HepG2 (cell line): Measurements from ENCODE around the gene HMGB3. TPM values are rescaled to one million over a fixed set of nuclear protein-coding genes. Genes with fewer than 3 reads are reported as not detected.

Source experiments
- ATAC-seq: fragments of 200-7000 bp; cut with Tn5 transposase; 3 replicates; pipeline ENCODE4 v1.9.1; 2020; ENCODE audit warnings: mild to moderate bottlenecking, moderate library complexity
- BruUV-seq: library from RNA; stranded (reverse); fragments of 400-500 nt; replicated peaks from 2 replicates; lab custom pipeline; 2021; lab: Mats Ljungman, UMichigan
- CTCF ChIA-PET: fragments of 300-600 bp; formaldehyde crosslinking; extraction: SDS; loops from one replicate; lab custom pipeline; 2021; ENCODE audit warnings: low total read pairs, inconsistent platforms, low intra/inter-chr PET ratio; lab: Yijun Ruan, JAX
- POLR2A ChIA-PET: fragments of 350-600 bp; sonication (Branson Sonifier 250); formaldehyde crosslinking; loops from one replicate; lab custom pipeline; 2020; ENCODE audit warnings: antibody characterized with exemption, inconsistent platforms; lab: Yijun Ruan, JAX
- DNase-seq: peaks from one replicate; pipeline ENCODE4 v3.0.0-alpha.2; 2015; ENCODE audit warnings: low spot score
- FAIRE-seq: peaks from 3 replicates; lab custom pipeline; 2011; peaks lifted over from hg19 to GRCh38; lab: Jason Lieb, UNC
- H2AFZ ChIP-seq: one replicate; pipeline ENCODE4 v1.6.1; 2011; ENCODE audit warnings: low read length, inconsistent platforms
- H3K27ac ChIP-seq: fragments of 300-600 bp; 3 replicates; pipeline ENCODE4 v1.8.0; 2011; ENCODE audit warnings: mixed run types, mild to moderate bottlenecking, mixed read lengths, low read length, inconsistent platforms; ENCODE audit not compliant: insufficient read depth; ENCODE audit errors: extremely low read length
- H3K27me3 ChIP-seq, 2 experiments: fragments of 200-600 bp in 1 of 2; 2 replicates in 1 of 2; 3 replicates in 1 of 2; pipeline versions ENCODE4 v1.6.0 to v1.8.0; 2011; ENCODE audit warnings: low read length in 2 of 2, mild to moderate bottlenecking in 2 of 2, moderate library complexity in 2 of 2, inconsistent platforms in 1 of 2; ENCODE audit not compliant: insufficient read depth in 2 of 2, control insufficient read depth in 1 of 2
- H3K36me3 ChIP-seq, 2 experiments: fragments of 200-600 bp in 1 of 2; replicated peaks in 1 of 2; 2 replicates in 1 of 2; 3 replicates in 1 of 2; pipeline versions ENCODE4 v1.5.1 to v1.8.0; 2011; ENCODE audit warnings: low read length in 2 of 2, inconsistent platforms in 1 of 2; ENCODE audit not compliant: insufficient read depth in 2 of 2, control insufficient read depth in 1 of 2
- H3K4me1 ChIP-seq: 2 replicates; pipeline ENCODE4 v1.5.1; 2012; ENCODE audit warnings: low read length, inconsistent platforms; ENCODE audit not compliant: insufficient read depth
- H3K4me2 ChIP-seq: 2 replicates; pipeline ENCODE4 v1.6.0; 2011; ENCODE audit warnings: low read depth, low read length, inconsistent platforms
- H3K4me3 ChIP-seq, 3 experiments: fragments of 200-600 bp in 1 of 3; sonication (generic), shearing (Covaris generic) in 1 of 3; replicated peaks in 1 of 3; 2 replicates each; pipeline ENCODE4 v1.5.1; 2011 to 2016; ENCODE audit warnings: low read length in 3 of 3, inconsistent platforms in 2 of 3, low read depth in 2 of 3, mild to moderate bottlenecking in 2 of 3, control low read depth in 1 of 3, mixed read lengths in 1 of 3; ENCODE audit not compliant: insufficient read depth in 1 of 3
- H3K79me2 ChIP-seq: one replicate; pipeline ENCODE4 v1.6.1; 2011; ENCODE audit warnings: low read length, inconsistent platforms; ENCODE audit not compliant: insufficient read depth
- H3K9ac ChIP-seq: 2 replicates; pipeline ENCODE4 v1.6.0; 2011; ENCODE audit warnings: mild to moderate bottlenecking, low read depth, low read length, inconsistent platforms; ENCODE audit not compliant: insufficient read depth
- H3K9me3 ChIP-seq: 2 replicates; pipeline ENCODE4 v1.5.1; 2012; ENCODE audit warnings: mild to moderate bottlenecking, low read length
- H4K20me1 ChIP-seq: 2 replicates; pipeline ENCODE4 v1.6.0; 2011; ENCODE audit warnings: inconsistent platforms, mild to moderate bottlenecking, low read length, moderate library complexity; ENCODE audit not compliant: insufficient read depth
- ATF1 ChIP-seq: IDR thresholded peaks from 2 replicates; pipeline ENCODE4 v1.6.1; 2016; ENCODE audit warnings: mild to moderate bottlenecking, control low read depth
- CCAR2 ChIP-seq: fragments of 200-400 bp; formaldehyde crosslinking; optimal IDR thresholded peaks from 2 replicates; pipeline ENCODE3; 2018; ENCODE audit warnings: low read depth, mild to moderate bottlenecking, low read length, moderate library complexity
- ETV5 ChIP-seq: IDR thresholded peaks from 2 replicates; pipeline ENCODE4 v1.6.1; 2018; ENCODE audit warnings: missing biosample characterization, missing genetic modification reagents, inconsistent platforms, borderline replicate concordance
- HES4 ChIP-seq: sonication (generic); formaldehyde crosslinking; IDR thresholded peaks from 2 replicates; pipeline ENCODE4 v1.9.0; 2021; ENCODE audit warnings: mild to moderate bottlenecking, missing genetic modification reagents, borderline replicate concordance
- HNRNPLL ChIP-seq: fragments of 200-400 bp; formaldehyde crosslinking; IDR thresholded peaks from 2 replicates; pipeline ENCODE4 v1.6.1; 2017; ENCODE audit warnings: mild to moderate bottlenecking, low read depth, low read length; ENCODE audit not compliant: poor library complexity, severe bottlenecking
- KMT2B ChIP-seq: IDR thresholded peaks from 2 replicates; pipeline ENCODE4 v1.6.1; 2016; ENCODE audit warnings: missing genetic modification reagents, missing compliant biosample characterization
- MTA1 ChIP-seq: sonication (generic); formaldehyde crosslinking; IDR thresholded peaks from 2 replicates; pipeline ENCODE4 v1.4.0; 2020; ENCODE audit warnings: missing genetic modification reagents, mild to moderate bottlenecking, borderline replicate concordance
- NFKB2 ChIP-seq: sonication (generic); formaldehyde crosslinking; IDR thresholded peaks from 2 replicates; pipeline ENCODE4 v1.4.0; 2020; ENCODE audit warnings: missing genetic modification reagents, borderline replicate concordance
- NFRKB ChIP-seq: fragments of 450-650 bp; IDR thresholded peaks from 2 replicates; pipeline ENCODE4 v1.6.1; 2017
- PHF8 ChIP-seq: sonication (generic); formaldehyde crosslinking; IDR thresholded peaks from 2 replicates; pipeline ENCODE4 v1.5.0; 2020; ENCODE audit warnings: missing genetic modification reagents
- RBM22 ChIP-seq: fragments of 200-400 bp; formaldehyde crosslinking; optimal IDR thresholded peaks from 2 replicates; pipeline ENCODE3; 2017; ENCODE audit warnings: mild to moderate bottlenecking, low read length, moderate library complexity
- SPEN ChIP-seq: sonication (generic); formaldehyde crosslinking; IDR thresholded peaks from 2 replicates; pipeline ENCODE4 v1.5.1; 2020; ENCODE audit warnings: low read depth, mild to moderate bottlenecking, missing genetic modification reagents
- ZBTB26 ChIP-seq: IDR thresholded peaks from 2 replicates; pipeline ENCODE4 v1.6.1; 2016; ENCODE audit warnings: missing compliant biosample characterization, missing genetic modification reagents, borderline replicate concordance
- ZBTB7A ChIP-seq: sonication (generic); formaldehyde crosslinking; IDR thresholded peaks from 2 replicates; pipeline ENCODE4 v1.8.0; 2022; ENCODE audit warnings: mild to moderate bottlenecking, missing genetic modification reagents
- ZFP1 ChIP-seq: IDR thresholded peaks from 2 replicates; pipeline ENCODE4 v1.6.1; 2016
- ZFYVE20 ChIP-seq: sonication (generic); formaldehyde crosslinking; IDR thresholded peaks from 2 replicates; pipeline ENCODE4 v1.8.0; 2023; ENCODE audit warnings: low read depth, mild to moderate bottlenecking, moderate library complexity, missing genetic modification reagents, borderline replicate concordance
- ZNF556 ChIP-seq: sonication (generic); formaldehyde crosslinking; IDR thresholded peaks from 2 replicates; pipeline ENCODE4 v1.4.0; 2020; ENCODE audit warnings: mild to moderate bottlenecking, missing genetic modification reagents, borderline replicate concordance
- ZNF703 ChIP-seq: sonication (generic); formaldehyde crosslinking; IDR thresholded peaks from 2 replicates; pipeline ENCODE4 v1.5.1; 2020; ENCODE audit warnings: missing genetic modification reagents, mild to moderate bottlenecking, moderate library complexity, borderline replicate concordance
- WGBS: methylation state at CpG from one replicate; pipeline ENCODE4 v1.1.6; 2017; ENCODE audit warnings: low lambda C conversion rate; 5-methylcytosine and 5-hydroxymethylcytosine counted together
- in situ Hi-C: cut with HindIII; loops from 2 replicates; pipeline ENCODE4 v1.10.0; 2017; ENCODE audit warnings: low pct_unique_long_range_greater_than_20kb; ENCODE audit not compliant: extremely low pct_ligation_motif_present
- intact Hi-C: fragments of 100-400 bp; cut with micrococcal nuclease; formaldehyde crosslinking; loops from one replicate; pipeline ENCODE4 v1.10.0; 2022; ENCODE audit not compliant: unreplicated experiment
- polyA plus RNA-seq, 8 experiments: library from polyadenylated mRNA; depleted of rRNA in 3 of 8; stranded (reverse) in 7 of 8; unstranded in 1 of 8; fragments of >200 nt; fragmentation: Illumina TruSeq in 4 of 8; extraction: Trizol in 4 of 8; gene quantifications; 2 replicates each; pipeline versions ENCODE4 v1.2.1 to v1.2.3, GENCODE V29; 2011 to 2016; ENCODE audit warnings: low read depth in 4 of 8, missing spikeins in 1 of 8, mixed read lengths in 1 of 8; ENCODE audit not compliant: insufficient read depth in 1 of 8
- total RNA-seq, 5 experiments: library from RNA; depleted of rRNA; stranded (reverse); fragments of >200 nt; fragmentation: Illumina TruSeq; extraction: Trizol; gene quantifications; 2 replicates each; pipeline ENCODE4 v1.2.3, GENCODE V29; 2016; ENCODE audit warnings: low read depth in 1 of 5
- TF ChIP-seq, protein P1 (sequence below): sonication (generic); formaldehyde crosslinking; IDR thresholded peaks from 2 replicates; pipeline ENCODE4 v1.4.0; 2020; ENCODE audit warnings: missing genetic modification reagents

The HMGB3 gene
- total and polyA plus RNA-seq, 2 of the 13 experiments (the other 11 are each of a cell fraction or from before 2014, with no cell fraction given), result 8.5 to 87.1 TPM

GRCh38 chrX:151015684-151016083 lies 32.5 kb downstream of the HMGB3 start:
- ChIA-PET CTCF (no interaction called here), POLR2A (no interaction called here)
- in situ Hi-C loops, result no loop called here
- Histone ChIP-seq H3K27me3 (no peaks in the 10 kb centered on the region), H2AFZ (no peak overlapping the region), H3K27ac (no peak overlapping the region), H3K4me2 (no peak overlapping the region), H3K9ac (no peak overlapping the region), H4K20me1 (no peaks in the 10 kb centered on the region), H3K9me3 (peaks cover 7% of the 10 kb centered on the region; the same call in 1 of the 2 replicates), H3K4me1 (no peaks in the 10 kb centered on the region), H3K79me2 (no peaks in the 10 kb centered on the region), H3K4me3 (no peak overlapping the region), H3K36me3 (no peaks in the 10 kb centered on the region)
- no TSS peak for BruUV-seq
- TF ChIP-seq ZBTB7A (no peak), ZBTB26 (CRISPR knock-in tag) (no peak), HES4 (no peak), KMT2B (no peak), SPEN (CRISPR knock-in tag) (no peak), RBM22 (no peak), NFRKB (no peak), ATF1 (CRISPR knock-in tag) (no peak), MTA1 (CRISPR knock-in tag) (no peak), ZNF556 (CRISPR knock-in tag) (no peak), PHF8 (CRISPR knock-in tag) (no peak), ZNF703 (CRISPR knock-in tag) (no peak), ZFP1 (CRISPR knock-in tag) (no peak), HNRNPLL (no peak), ZFYVE20 (CRISPR knock-in tag) (no peak), NFKB2 (CRISPR knock-in tag) (no peak), ETV5 (no peak), CCAR2 (no peak)
- TF ChIP-seq, protein P1, sequence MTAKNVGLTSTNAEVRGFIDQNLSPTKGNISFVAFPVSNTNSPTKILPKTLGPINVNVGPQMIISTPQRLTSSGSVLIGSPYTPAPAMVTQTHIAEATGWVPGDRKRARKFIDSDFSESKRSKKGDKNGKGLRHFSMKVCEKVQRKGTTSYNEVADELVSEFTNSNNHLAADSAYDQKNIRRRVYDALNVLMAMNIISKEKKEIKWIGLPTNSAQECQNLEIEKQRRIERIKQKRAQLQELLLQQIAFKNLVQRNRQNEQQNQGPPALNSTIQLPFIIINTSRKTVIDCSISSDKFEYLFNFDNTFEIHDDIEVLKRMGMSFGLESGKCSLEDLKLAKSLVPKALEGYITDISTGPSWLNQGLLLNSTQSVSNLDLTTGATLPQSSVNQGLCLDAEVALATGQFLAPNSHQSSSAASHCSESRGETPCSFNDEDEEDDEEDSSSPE (CRISPR knock-in tag), result no peak
- no CpG with 5 or more reads among the region's 4 CpGs for WGBS
- ATAC-seq (no peak), FAIRE-seq (no peak), DNase-seq (no peak)
- intact Hi-C loops, result no loop called here
